IMR-90 (cell line): ENCODE data around the gene OR8J3. TPM values are rescaled to one million over a fixed set of nuclear protein-coding genes. Genes with fewer than 3 reads are reported as not detected.
A peak's percentile ranks its signal among the peaks of the same experiment; 100 is the strongest.

Experiments
- ATAC-seq: fragments of 200-7000 bp; cut with Tn5 transposase; 2 replicates; pipeline ENCODE4 v1.9.1; 2020; ENCODE audit warnings: low read depth, mild to moderate bottlenecking, moderate library complexity
- BruUV-seq: library from RNA; stranded (reverse); fragments of 400-500 nt; replicated peaks from 2 replicates; lab custom pipeline; 2021; lab: Mats Ljungman, UMichigan
- CTCF ChIA-PET: fragments of 300-600 bp; formaldehyde crosslinking; extraction: SDS; loops from one replicate; lab custom pipeline; 2021; ENCODE audit warnings: antibody characterized with exemption; lab: Yijun Ruan, JAX
- POLR2A ChIA-PET: fragments of 300-600 bp; sonication (Branson Sonifier 250); formaldehyde crosslinking; loops from one replicate; lab custom pipeline; 2022; ENCODE audit warnings: antibody characterized with exemption; ENCODE audit not compliant: unreplicated experiment; lab: Charles Lee
- DNase-seq: peaks from one replicate; pipeline ENCODE4 v3.0.0; 2013
- H2AFZ ChIP-seq: replicated peaks from 2 replicates; pipeline ENCODE3; 2013; ENCODE audit warnings: low read length, mild to moderate bottlenecking; ENCODE audit not compliant: poor library complexity
- H2AK5ac ChIP-seq: 2 replicates; pipeline ENCODE4 v1.6.1; 2013; ENCODE audit warnings: low read depth, low read length, inconsistent platforms
- H2AK9ac ChIP-seq: replicated peaks from 2 replicates; pipeline ENCODE3; 2013; ENCODE audit warnings: mild to moderate bottlenecking, low read depth, low read length, moderate library complexity; ENCODE audit not compliant: poor library complexity
- H2BK120ac ChIP-seq: 2 replicates; pipeline ENCODE4 v1.6.1; 2013; ENCODE audit warnings: low read depth, low read length, inconsistent platforms
- H2BK15ac ChIP-seq: 3 replicates; pipeline ENCODE4 v1.6.1; 2013; ENCODE audit warnings: low read depth, low read length, inconsistent platforms
- H2BK20ac ChIP-seq: 2 replicates; pipeline ENCODE4 v1.6.1; 2013; ENCODE audit warnings: low read depth, mild to moderate bottlenecking, inconsistent platforms, low read length, moderate library complexity
- H2BK5ac ChIP-seq: 2 replicates; pipeline ENCODE4 v1.6.1; 2013; ENCODE audit warnings: mild to moderate bottlenecking, low read depth, low read length, inconsistent platforms; ENCODE audit not compliant: poor library complexity, severe bottlenecking
- H3K14ac ChIP-seq: replicated peaks from 2 replicates; pipeline ENCODE4 v1.6.1; 2013; ENCODE audit warnings: low read depth, low read length, inconsistent platforms
- H3K18ac ChIP-seq: 2 replicates; pipeline ENCODE4 v1.6.1; 2013; ENCODE audit warnings: low read depth, low read length, control low read depth
- H3K23ac ChIP-seq: 2 replicates; pipeline ENCODE4 v1.6.1; 2013; ENCODE audit warnings: low read depth, low read length, inconsistent platforms
- H3K27ac ChIP-seq: 2 replicates; pipeline ENCODE4 v1.5.1; 2013; ENCODE audit warnings: mild to moderate bottlenecking, control low read depth, low read length; ENCODE audit not compliant: insufficient read depth
- H3K27me3 ChIP-seq: 2 replicates; pipeline ENCODE4 v1.6.1; 2013; ENCODE audit warnings: low read length; ENCODE audit not compliant: control insufficient read depth, insufficient read depth
- H3K36me3 ChIP-seq: 2 replicates; pipeline ENCODE4 v1.6.1; 2013; ENCODE audit warnings: low read length, mixed read lengths; ENCODE audit not compliant: control insufficient read depth, insufficient read depth
- H3K4ac ChIP-seq: 2 replicates; pipeline ENCODE4 v1.6.1; 2013; ENCODE audit warnings: low read depth, low read length, inconsistent platforms
- H3K4me1 ChIP-seq: 2 replicates; pipeline ENCODE4 v1.6.1; 2013; ENCODE audit warnings: low read length, mixed read lengths; ENCODE audit not compliant: control insufficient read depth, insufficient read depth
- H3K4me2 ChIP-seq: 2 replicates; pipeline ENCODE4 v1.6.1; 2013; ENCODE audit warnings: low read depth, mild to moderate bottlenecking, control low read depth, low read length, moderate library complexity
- H3K4me3 ChIP-seq: 2 replicates; pipeline ENCODE4 v1.5.1; 2013; ENCODE audit warnings: low read depth, mild to moderate bottlenecking, control low read depth, low read length, moderate library complexity; ENCODE audit not compliant: insufficient read depth
- H3K56ac ChIP-seq: 2 replicates; pipeline ENCODE4 v1.6.1; 2013; ENCODE audit warnings: low read length, inconsistent platforms; ENCODE audit not compliant: insufficient read depth; ENCODE audit errors: extremely low read depth
- H3K79me1 ChIP-seq, 2 experiments: 2 replicates each; pipeline ENCODE4 v1.6.1; 2013; ENCODE audit warnings: low read length in 2 of 2, inconsistent platforms in 1 of 2, low read depth in 1 of 2
- H3K9ac ChIP-seq: 2 replicates; pipeline ENCODE4 v1.6.1; 2013; ENCODE audit warnings: low read depth, low read length, control low read depth
- H3K9me1 ChIP-seq: 2 replicates; pipeline ENCODE4 v1.6.1; 2013; ENCODE audit warnings: low read length, inconsistent platforms; ENCODE audit not compliant: insufficient read depth
- H3K9me3 ChIP-seq: 2 replicates; pipeline ENCODE4 v1.6.1; 2013; ENCODE audit warnings: low read length; ENCODE audit not compliant: control insufficient read depth, insufficient read depth
- H4K20me1 ChIP-seq: 2 replicates; pipeline ENCODE4 v1.6.1; 2013; ENCODE audit warnings: low read length, inconsistent platforms; ENCODE audit not compliant: insufficient read depth
- H4K5ac ChIP-seq: 2 replicates; pipeline ENCODE4 v1.6.1; 2013; ENCODE audit warnings: mild to moderate bottlenecking, low read depth, low read length, control low read depth
- H4K8ac ChIP-seq, 2 experiments: 2 replicates each; pipeline ENCODE4 v1.6.1; 2013; ENCODE audit warnings: low read depth in 2 of 2, low read length in 2 of 2, control low read depth in 1 of 2, inconsistent platforms in 1 of 2
- H4K91ac ChIP-seq: 2 replicates; pipeline ENCODE4 v1.6.1; 2013; ENCODE audit warnings: low read depth, low read length, inconsistent platforms; ENCODE audit not compliant: insufficient read depth
- CHD1 ChIP-seq: IDR thresholded peaks from 2 replicates; pipeline ENCODE4 v1.6.1; 2012; ENCODE audit warnings: low read depth, low read length, improper control_type of control experiment
- MAFK ChIP-seq: IDR thresholded peaks from 2 replicates; pipeline ENCODE4 v1.6.1; 2012; ENCODE audit warnings: low read depth, low read length, improper control_type of control experiment
- WGBS, 2 experiments: methylation state at CpG; one replicate each; pipeline versions ENCODE4 v1.1.5 to v1.1.7; 2013; ENCODE audit warnings: missing lambda C conversion rate in 2 of 2; ENCODE audit not compliant: insufficient read length in 1 of 2; ENCODE audit errors: extremely low coverage in 2 of 2; 5-methylcytosine and 5-hydroxymethylcytosine counted together
- dilution Hi-C: fragments of 300-500 bp; cut with HindIII; formaldehyde crosslinking; loops from one replicate; pipeline ENCODE4 v1.14.3; 2018; ENCODE audit warnings: low sequenced_read_pairs; ENCODE audit not compliant: unreplicated experiment
- in situ Hi-C: fragments of 300-500 bp; cut with MboI; formaldehyde crosslinking; loops from 3 replicates; pipeline ENCODE4 v1.14.3; 2019; ENCODE audit warnings: low sequenced_read_pairs, inconsistent platforms, mixed read lengths
- intact Hi-C: fragments of 100-400 bp; cut with micrococcal nuclease; formaldehyde crosslinking; loops from 2 replicates; pipeline ENCODE4 v1.10.0; 2022
- polyA plus RNA-seq, 3 experiments: library from polyadenylated mRNA; depleted of rRNA; stranded (reverse); fragments of >200 nt; gene quantifications; 2 replicates each; pipeline ENCODE4 v1.2.3, GENCODE V29; 2012; ENCODE audit warnings: low replicate concordance in 1 of 3
- total RNA-seq: library from RNA; depleted of rRNA; stranded (reverse); fragments of >200 nt; gene quantifications from 2 replicates; pipeline ENCODE4 v1.2.3, GENCODE V29; 2012

OR8J3 gene
- total and polyA plus RNA-seq, 2 of the 4 experiments (the other 2 are of a cell fraction) = not detected

DNA sequence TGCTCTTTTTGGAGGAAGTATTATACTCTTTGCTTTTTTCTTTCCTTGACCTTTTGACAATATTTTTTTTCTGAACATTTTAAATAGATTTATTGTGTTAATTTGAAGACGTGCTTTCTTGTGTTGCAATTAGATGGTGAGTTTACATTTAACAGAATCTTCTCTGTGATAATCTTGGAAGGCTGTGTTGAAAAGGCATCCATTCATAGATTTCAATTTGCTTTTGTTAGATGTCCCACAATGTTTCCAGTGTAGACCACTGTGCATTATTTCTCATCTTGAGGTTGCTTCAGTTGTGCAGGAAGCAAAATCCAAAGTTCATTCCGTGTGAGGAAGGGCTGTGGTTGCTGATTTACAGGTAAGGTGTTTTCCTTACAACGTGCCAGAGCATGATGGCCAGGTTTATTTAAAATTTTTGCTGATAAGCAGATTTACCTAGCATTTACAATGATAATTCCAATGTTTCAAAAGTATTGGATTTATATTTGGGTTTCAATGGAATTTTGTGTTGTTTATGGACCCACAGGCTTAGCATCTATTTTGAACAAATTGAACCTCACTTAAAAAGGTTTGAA is 32.3 kb upstream of the OR8J3 start:
- CTCF ChIA-PET = no interaction called here
- no TSS peak for BruUV-seq
- H3K9me1 ChIP-seq = no peaks in the 10 kb centered on the region

More for the DNA sequence above, 32.3 kb upstream of the OR8J3 start:
- Histone ChIP-seq H3K14ac (no peak overlapping the region), H3K18ac (no peak overlapping the region), H3K4me1 (no peaks in the 10 kb centered on the region), H2BK15ac (no peak overlapping the region), H2AK5ac (no peak overlapping the region), H3K4me2 (no peak overlapping the region), H3K9ac (no peak overlapping the region), H3K27ac (no peak overlapping the region), H3K4me3 (no peak overlapping the region), H3K9me3 (peaks cover 2% of the 10 kb centered on the region; the same call in 1 of the 2 replicates), H3K56ac (no peak overlapping the region), H3K4ac (no peak overlapping the region), H2BK120ac (no peak overlapping the region), H4K8ac (no peak overlapping the region), H2AK9ac (no peak overlapping the region), H3K23ac (no peak overlapping the region), H2BK20ac (no peak overlapping the region), H4K20me1 (no peaks in the 10 kb centered on the region), H3K27me3 (no peaks in the 10 kb centered on the region), H4K5ac (no peak overlapping the region), H3K79me1 (no peaks in the 10 kb centered on the region), H2AFZ (no peak overlapping the region), H2BK5ac (no peak overlapping the region), H3K36me3 (no peaks in the 10 kb centered on the region), H4K91ac (no peak overlapping the region)
- intact Hi-C loops = no loop called here
- no CpG with 5 or more reads among the region's 3 CpGs for WGBS, 2 experiments
- TF ChIP-seq MAFK (0 out of 2 replicates have a peak, but pooled peaks have one; percentile 29), CHD1 (no peak)
- POLR2A ChIA-PET = no interaction called here
- ATAC-seq (no peak), DNase-seq (no peak)
- in situ Hi-C loops = loop anchor here (25.0 kb wide), 1 partner anchor 535 kb away; the partner anchor contains the start of genes OR4P4 and OR4S2
- dilution Hi-C loops = no loop called here
